Activated T-helper 1 cell treated with anti-CD3 and anti-CD28 coated beads, Interleukin-12 subunit alpha, Interleukin-12 subunit beta, Interleukin-2, Interleukin-4 antibody, amounts not matched to agents 30 ng/mL and 10 ng/mL and 1 ng/mL, durations not matched to agents 14 hours and 24 hours and 36 hours (primary cell): ENCODE data around the gene PRDM7. TPM values are rescaled to one million over a fixed set of nuclear protein-coding genes. Genes with fewer than 3 reads are reported as not detected.

Experiments used
- DNase-seq: peaks from one replicate; pipeline ENCODE4 v3.0.0; 2021; ENCODE audit warnings: low spot score
- H3K27ac Mint-ChIP-seq: one replicate; pipeline ENCODE4 v1.8.0; 2021; ENCODE audit warnings: mild to moderate bottlenecking, mixed read lengths
- H3K27me3 Mint-ChIP-seq: one replicate; pipeline ENCODE4 v1.8.0; 2022; ENCODE audit warnings: mild to moderate bottlenecking, moderate library complexity, mixed read lengths; ENCODE audit not compliant: insufficient read depth
- H3K36me3 Mint-ChIP-seq: one replicate; pipeline ENCODE4 v1.8.0; 2021; ENCODE audit warnings: low read depth, mixed read lengths
- H3K4me1 Mint-ChIP-seq: one replicate; pipeline ENCODE4 v1.8.0; 2021; ENCODE audit warnings: low read depth, mixed read lengths
- H3K4me3 Mint-ChIP-seq: one replicate; pipeline ENCODE4 v1.8.0; 2021; ENCODE audit warnings: mild to moderate bottlenecking, moderate library complexity, mixed read lengths
- H3K9me3 Mint-ChIP-seq: one replicate; pipeline ENCODE4 v1.8.0; 2021; ENCODE audit warnings: mixed read lengths
- intact Hi-C: fragments of 100-400 bp; cut with micrococcal nuclease; formaldehyde crosslinking; loops from one replicate; pipeline ENCODE4 v1.15.1; 2024
- total RNA-seq: library from RNA; stranded (reverse); gene quantifications from 2 replicates; pipeline ENCODE4 v1.2.3, GENCODE V29; 2022

PRDM7 gene
- total RNA-seq, 1 donor from 2014 or later, result not detected

DNA sequence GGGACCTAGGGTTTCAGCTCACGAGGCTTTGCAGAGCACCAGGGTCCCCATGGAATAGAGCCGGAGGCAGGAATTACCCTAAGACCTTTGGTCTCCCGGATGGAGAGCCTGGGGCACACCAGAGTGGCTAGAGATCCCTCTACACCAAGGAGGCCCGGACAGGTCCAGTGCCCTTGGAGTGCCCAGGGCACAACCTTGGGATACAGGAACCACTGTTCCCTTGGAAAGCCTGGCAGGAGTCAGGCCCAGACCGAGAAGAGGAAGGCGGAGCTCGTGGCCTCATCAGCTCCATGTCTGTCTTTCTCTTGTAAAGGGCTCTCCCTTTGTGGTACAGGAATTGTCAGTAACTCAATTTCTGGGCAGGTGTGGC is 54.1 kb downstream of the PRDM7 start:
- Mint-ChIP-seq H3K4me3 (peak overlapping the region; percentile 58), H3K4me1 (peaks cover 17% of the 10 kb centered on the region), H3K9me3 (peaks cover 3% of the 10 kb centered on the region), H3K27me3 (peaks cover 12% of the 10 kb centered on the region), H3K36me3 (peaks cover 4% of the 10 kb centered on the region), H3K27ac (no peak overlapping the region)
- intact Hi-C loops, result loop anchor here (2.0 to 10.0 kb wide), 2 partner anchors 54 to 98 kb away; partner anchors contain the start of genes PRDM7 and TUBB3
- DNase-seq, result no peak

- H3K4me1 Mint-ChIP-seq, result peaks cover 17% of the 10 kb centered on the region
- H3K4me3 Mint-ChIP-seq, result peak overlapping the region; percentile 76
- intact Hi-C loops, result loop anchor here (2.0 to 10.0 kb wide), 2 partner anchors 54 to 98 kb away; partner anchors contain the start of genes PRDM7 and TUBB3
- peak overlapping the region; percentile 55 for H3K27ac Mint-ChIP-seq
- H3K27me3 Mint-ChIP-seq, result peaks cover 17% of the 10 kb centered on the region
- DNase-seq, result peak; percentile 83
- H3K36me3 Mint-ChIP-seq, result peaks cover 4% of the 10 kb centered on the region
- H3K9me3 Mint-ChIP-seq, result peaks cover 3% of the 10 kb centered on the region
These were observed 54.7 kb downstream of the PRDM7 start for GRCh38 chr16:90022209-90023077.

DNA sequence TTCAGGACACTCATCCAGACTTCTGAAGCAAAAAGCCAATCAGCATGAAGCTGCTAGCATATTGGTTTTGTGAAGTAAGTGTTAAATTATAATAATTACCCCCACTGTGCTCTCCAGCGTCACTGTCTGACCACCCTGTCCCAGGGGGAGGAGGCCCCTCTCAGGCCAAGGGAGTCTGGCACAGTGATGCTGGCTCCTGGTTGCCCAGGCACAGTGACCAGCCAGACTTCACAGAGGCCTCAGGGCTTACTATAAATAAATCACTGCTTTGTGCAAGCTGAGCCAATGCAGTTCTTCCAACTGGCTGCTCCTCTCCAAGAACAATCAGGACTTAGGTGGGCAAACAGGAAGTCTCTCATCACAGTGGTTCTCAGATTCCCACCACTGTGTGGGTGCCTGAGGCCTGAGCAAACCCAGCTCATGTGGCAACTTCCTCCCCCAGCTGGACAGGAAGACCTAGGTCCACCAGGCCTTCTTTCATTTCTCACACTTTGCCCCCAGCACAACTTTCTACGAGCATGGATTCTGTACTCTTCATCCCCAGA is 56.2 kb downstream of the PRDM7 start:
- intact Hi-C loops, result loop anchor here (10.0 kb wide), 1 partner anchor 96 kb away; the partner anchor contains the start of gene TUBB3
- H3K4me3 Mint-ChIP-seq, result peak overlapping the region; percentile 6
- H3K27me3 Mint-ChIP-seq, result peaks cover 18% of the 10 kb centered on the region
- H3K36me3 Mint-ChIP-seq, result peaks cover 4% of the 10 kb centered on the region
- no peak for DNase-seq
- no peak overlapping the region for H3K27ac Mint-ChIP-seq
- peaks cover 10% of the 10 kb centered on the region for H3K4me1 Mint-ChIP-seq
- peaks cover 3% of the 10 kb centered on the region for H3K9me3 Mint-ChIP-seq

GRCh38 chr16:90020260-90020837 is 56.8 kb downstream of the PRDM7 start:
- peaks cover 18% of the 10 kb centered on the region for H3K27me3 Mint-ChIP-seq
- no peak overlapping the region for H3K27ac Mint-ChIP-seq
- no peak for DNase-seq
- intact Hi-C loops, result loop anchor here (10.0 kb wide), 1 partner anchor 96 kb away; the partner anchor contains the start of gene TUBB3
- peaks cover 9% of the 10 kb centered on the region for H3K4me1 Mint-ChIP-seq
- H3K9me3 Mint-ChIP-seq, result peaks cover 3% of the 10 kb centered on the region
- H3K36me3 Mint-ChIP-seq, result peaks cover 4% of the 10 kb centered on the region
- H3K4me3 Mint-ChIP-seq, result peak overlapping the region; percentile 73

- Mint-ChIP-seq H3K9me3 (peaks cover 3% of the 10 kb centered on the region), H3K27me3 (peaks cover 20% of the 10 kb centered on the region), H3K4me3 (peak overlapping the region; percentile 73), H3K27ac (no peak overlapping the region), H3K4me1 (peaks cover 9% of the 10 kb centered on the region), H3K36me3 (peaks cover 4% of the 10 kb centered on the region)
- DNase-seq, result peak; percentile 19
- intact Hi-C loops, result loop anchor here (10.0 kb wide), 1 partner anchor 95 kb away; the partner anchor contains the start of gene TUBB3
These were observed 57.4 kb downstream of the PRDM7 start for GRCh38 chr16:90019543-90020259.

- H3K27me3 Mint-ChIP-seq, result peaks cover 20% of the 10 kb centered on the region
- intact Hi-C loops, result no loop called here
These were observed 58.2 kb downstream of the PRDM7 start, which contains the start of gene DBNDD1 for GRCh38 chr16:90018652-90019542. Gene DBNDD1, minus strand, starts transcription at chr16:90019456. Its CDS starts 115 bp downstream, at chr16:90019341.

GRCh38 chr16:90018297-90018651 is 58.9 kb downstream of the PRDM7 start:
- intact Hi-C loops, result no loop called here
- H3K27ac Mint-ChIP-seq, result no peak overlapping the region
- H3K27me3 Mint-ChIP-seq, result peaks cover 23% of the 10 kb centered on the region
- H3K4me3 Mint-ChIP-seq, result peak overlapping the region; percentile 61
- H3K4me1 Mint-ChIP-seq, result peaks cover 9% of the 10 kb centered on the region
- DNase-seq, result no peak
- H3K9me3 Mint-ChIP-seq, result peaks cover 3% of the 10 kb centered on the region
- peaks cover 4% of the 10 kb centered on the region for H3K36me3 Mint-ChIP-seq

More at GRCh38 chr16:90018652-90019542, 58.2 kb downstream of the PRDM7 start, which contains the start of gene DBNDD1:
- Mint-ChIP-seq H3K4me1 (peaks cover 9% of the 10 kb centered on the region), H3K4me3 (peak within 1 kb of the TSS; percentile 73), H3K27ac (no peak within 1 kb of the TSS), H3K36me3 (peaks cover 4% of the 10 kb centered on the region), H3K9me3 (peaks cover 3% of the 10 kb centered on the region)
- no peak for DNase-seq

DNA sequence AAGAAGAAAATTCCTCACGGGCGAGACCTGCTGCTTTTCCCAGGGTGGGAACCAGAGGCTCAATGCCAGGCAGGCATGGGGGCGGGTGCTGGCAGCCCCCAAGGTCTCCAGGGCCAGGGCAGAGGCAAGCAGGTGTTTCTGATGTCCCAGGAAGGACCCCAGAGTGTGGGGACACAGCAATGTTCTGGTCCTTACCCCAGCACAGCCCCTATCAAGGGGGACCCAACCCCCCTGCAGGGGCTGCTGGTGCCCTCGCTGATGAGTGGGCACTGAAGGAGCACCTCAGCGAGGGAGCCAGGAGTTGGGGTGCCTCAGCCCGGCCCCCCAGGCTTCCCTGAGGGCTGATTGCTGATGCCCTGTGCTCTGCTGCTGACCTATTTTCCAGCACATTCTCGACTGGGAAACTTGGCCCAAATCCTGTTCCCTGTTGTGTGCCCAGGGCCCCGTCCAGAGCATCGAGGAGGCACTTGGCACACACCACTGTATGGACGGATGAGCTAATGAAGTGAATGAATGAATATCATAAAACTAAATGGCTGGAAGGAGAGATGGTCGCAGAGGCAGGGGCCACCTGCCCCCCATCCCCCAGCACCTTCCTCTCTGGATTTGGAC is 60.7 kb downstream of the PRDM7 start:
- Mint-ChIP-seq H3K27me3 (peaks cover 24% of the 10 kb centered on the region), H3K4me3 (no peak overlapping the region), H3K9me3 (no peaks in the 10 kb centered on the region), H3K27ac (no peak overlapping the region), H3K36me3 (no peaks in the 10 kb centered on the region), H3K4me1 (no peaks in the 10 kb centered on the region)
- DNase-seq, result no peak
- intact Hi-C loops, result no loop called here

DNA sequence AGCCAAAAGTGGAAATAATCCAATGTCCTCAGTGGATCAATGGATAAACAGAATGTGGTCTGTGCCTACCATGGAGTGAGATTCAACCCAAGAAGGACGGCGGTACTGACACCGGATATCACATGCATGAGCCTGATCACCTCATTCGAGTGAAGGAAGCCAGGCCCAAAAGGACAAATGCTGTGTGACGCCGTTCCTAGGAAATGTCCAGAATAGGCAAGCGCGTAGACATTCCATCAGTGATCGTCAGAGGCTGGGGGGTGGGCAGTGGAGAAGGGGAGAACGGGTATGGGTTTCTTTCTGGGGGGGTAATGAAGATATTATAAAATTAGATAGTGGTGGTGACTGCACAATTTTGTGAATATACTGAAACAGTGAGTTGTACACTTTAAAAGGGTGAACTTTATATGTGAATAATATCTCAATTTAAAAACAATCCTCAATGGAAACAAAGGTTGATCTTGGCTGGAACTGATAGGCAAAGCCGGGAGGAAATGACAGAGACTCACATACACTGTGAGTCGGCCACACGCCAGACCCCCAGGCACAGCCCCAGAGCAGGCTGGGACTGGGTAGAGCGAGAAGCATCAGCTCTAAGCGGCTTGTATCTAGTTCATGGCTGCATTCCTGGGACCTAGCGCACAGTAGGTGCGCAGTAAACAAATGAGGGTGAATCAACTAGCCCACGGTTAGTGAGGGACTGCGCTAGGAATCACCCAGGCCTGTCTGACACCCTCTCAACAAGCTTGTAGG is 61.4 kb downstream of the PRDM7 start:
- H3K27me3 Mint-ChIP-seq, result peaks cover 24% of the 10 kb centered on the region
- H3K4me1 Mint-ChIP-seq, result no peaks in the 10 kb centered on the region
- no peak overlapping the region for H3K27ac Mint-ChIP-seq
- no peaks in the 10 kb centered on the region for H3K36me3 Mint-ChIP-seq
- H3K9me3 Mint-ChIP-seq, result no peaks in the 10 kb centered on the region
- no peak overlapping the region for H3K4me3 Mint-ChIP-seq
- intact Hi-C loops, result no loop called here
- no peak for DNase-seq

- DNase-seq, result no peak
- Mint-ChIP-seq H3K27me3 (peaks cover 13% of the 10 kb centered on the region), H3K36me3 (no peaks in the 10 kb centered on the region), H3K9me3 (no peaks in the 10 kb centered on the region), H3K4me3 (no peak overlapping the region), H3K4me1 (peaks cover 8% of the 10 kb centered on the region), H3K27ac (no peak overlapping the region)
- intact Hi-C loops, result no loop called here
These were observed 64.0 kb downstream of the PRDM7 start for GRCh38 chr16:90012991-90013745.
